SK-N-SH treated with all-trans-retinoic acid at 6 μM for 48 hours (cell line): ENCODE measurements around the gene HAP1.

Experiments
- ATAC-seq: fragments of 200-7000 bp; cut with Tn5 transposase; 3 replicates; pipeline ENCODE4 v1.9.1; 2020; ENCODE audit warnings: mild to moderate bottlenecking, moderate library complexity
- ARNTL ChIP-seq: fragments of 450-650 bp; formaldehyde crosslinking; IDR thresholded peaks from 2 replicates; pipeline ENCODE4 v1.5.0; 2020; ENCODE audit warnings: low read depth, mild to moderate bottlenecking, moderate library complexity, borderline replicate concordance
- BACH2 ChIP-seq: fragments of 250-450 bp; sonication (Bioruptor Pico); IDR thresholded peaks from 2 replicates; pipeline ENCODE4 v1.9.0; 2021; ENCODE audit warnings: mild to moderate bottlenecking, borderline replicate concordance
- CSDC2 ChIP-seq: fragments of 250-450 bp; sonication (Bioruptor Pico); IDR thresholded peaks from 2 replicates; pipeline ENCODE4 v1.5.0; 2020; ENCODE audit warnings: mild to moderate bottlenecking, moderate library complexity
- ESRRG ChIP-seq: fragments of 250-450 bp; sonication (Bioruptor Pico); IDR thresholded peaks from 2 replicates; pipeline ENCODE4 v1.6.1; 2021; ENCODE audit warnings: mild to moderate bottlenecking
- ISL1 ChIP-seq: fragments of 250-450 bp; sonication (Bioruptor Pico); IDR thresholded peaks from 2 replicates; pipeline ENCODE4 v2.1.2; 2022; ENCODE audit warnings: mild to moderate bottlenecking, moderate library complexity
- OSR1 ChIP-seq: fragments of 250-450 bp; sonication (Bioruptor Pico); IDR thresholded peaks from 2 replicates; pipeline ENCODE4 v1.8.0; 2022; ENCODE audit warnings: moderate library complexity, mild to moderate bottlenecking, inconsistent platforms
- PPARA ChIP-seq: fragments of 250-450 bp; sonication (Bioruptor Pico); IDR thresholded peaks from 2 replicates; pipeline ENCODE4 v1.5.0; 2020; ENCODE audit warnings: mild to moderate bottlenecking, borderline replicate concordance
- RARB ChIP-seq: fragments of 250-450 bp; sonication (Bioruptor Pico); IDR thresholded peaks from 2 replicates; pipeline ENCODE4 v1.8.0; 2021; ENCODE audit warnings: mild to moderate bottlenecking, moderate library complexity
- SNAI2 ChIP-seq: fragments of 250-450 bp; sonication (Bioruptor Pico); IDR thresholded peaks from 2 replicates; pipeline ENCODE4 v1.5.0; 2020; ENCODE audit warnings: mild to moderate bottlenecking, moderate library complexity
- TOX ChIP-seq: fragments of 250-450 bp; sonication (Bioruptor Pico); IDR thresholded peaks from 2 replicates; pipeline ENCODE4 v1.8.0; 2021; ENCODE audit warnings: mild to moderate bottlenecking, moderate library complexity, borderline replicate concordance
- ZFP3 ChIP-seq: fragments of 250-450 bp; sonication (Bioruptor Pico); IDR thresholded peaks from 2 replicates; pipeline ENCODE4 v1.5.0; 2020; ENCODE audit warnings: mild to moderate bottlenecking, moderate library complexity
- ZFP30 ChIP-seq: fragments of 450-650 bp; formaldehyde crosslinking; IDR thresholded peaks from 2 replicates; pipeline ENCODE4 v1.5.0; 2022; ENCODE audit warnings: mild to moderate bottlenecking, moderate library complexity
- ZNF565 ChIP-seq: fragments of 450-650 bp; formaldehyde crosslinking; conservative IDR thresholded peaks from 2 replicates; pipeline ENCODE4 v1.5.0; 2020; ENCODE audit warnings: low read depth, mild to moderate bottlenecking, moderate library complexity
- ZNF8 ChIP-seq: fragments of 450-650 bp; formaldehyde crosslinking; IDR thresholded peaks from 2 replicates; pipeline ENCODE4 v1.5.0; 2020; ENCODE audit warnings: mild to moderate bottlenecking, moderate library complexity
- TF ChIP-seq, protein P1 (sequence below): fragments of 250-450 bp; sonication (Bioruptor Pico); IDR thresholded peaks from 2 replicates; pipeline ENCODE4 v1.8.0; 2020; ENCODE audit warnings: mild to moderate bottlenecking, moderate library complexity, borderline replicate concordance
- TF ChIP-seq, protein P2 (sequence below): fragments of 250-450 bp; sonication (Bioruptor Pico); IDR thresholded peaks from 2 replicates; pipeline ENCODE4 v1.5.1; 2021; ENCODE audit warnings: mild to moderate bottlenecking, moderate library complexity
- TF ChIP-seq, protein P3 (sequence below): fragments of 250-450 bp; sonication (Bioruptor Pico); IDR thresholded peaks from 2 replicates; pipeline ENCODE4 v1.5.0; 2020; ENCODE audit warnings: mild to moderate bottlenecking, moderate library complexity
- TF ChIP-seq, protein P4 (sequence below): fragments of 250-450 bp; sonication (Bioruptor Pico); IDR thresholded peaks from 2 replicates; pipeline ENCODE4 v1.8.0; 2021; ENCODE audit warnings: low read depth, mild to moderate bottlenecking, moderate library complexity, borderline replicate concordance

Gene HAP1

DNA sequence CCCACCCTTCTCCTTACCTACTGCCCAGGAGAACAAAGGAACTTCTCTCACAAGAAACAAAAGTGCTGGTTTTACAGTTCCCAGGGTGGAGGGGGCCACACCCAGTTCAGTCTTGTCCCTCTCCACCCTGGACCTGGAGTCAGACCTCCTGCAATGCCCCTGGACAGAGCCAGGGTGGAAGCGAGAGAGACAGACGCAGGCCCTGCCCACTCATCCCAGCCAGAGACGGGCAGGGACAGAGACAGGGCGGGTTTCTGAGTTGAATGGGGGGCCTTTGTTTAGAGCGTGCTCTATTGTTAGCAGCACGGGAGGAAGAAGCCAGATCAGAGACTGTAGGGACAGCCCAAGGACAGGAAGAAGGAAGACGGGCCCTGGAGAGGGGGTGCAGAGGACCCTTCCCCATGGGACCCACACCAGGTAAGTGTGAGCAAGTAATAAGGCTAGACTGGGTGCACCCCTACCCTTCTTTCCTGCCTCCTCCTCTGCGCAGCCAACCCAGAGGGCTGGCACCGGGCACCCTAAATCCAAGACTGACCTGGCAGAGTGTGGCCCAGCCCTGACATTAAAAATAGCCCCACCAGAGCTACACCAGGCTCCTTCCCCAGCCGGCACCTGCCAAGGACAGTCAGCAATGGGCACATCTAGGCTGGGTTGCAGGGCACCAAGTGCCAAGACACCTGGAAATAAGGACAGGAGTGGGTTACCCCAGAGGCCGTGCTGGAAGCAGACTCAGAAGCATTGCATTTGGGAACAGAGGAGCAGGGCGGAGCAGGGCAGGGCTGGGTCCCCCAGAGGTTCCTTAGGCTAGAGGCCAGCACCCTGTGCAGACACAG, 41.2 kb upstream of the HAP1 start:
- ATAC-seq, result no peak

DNA sequence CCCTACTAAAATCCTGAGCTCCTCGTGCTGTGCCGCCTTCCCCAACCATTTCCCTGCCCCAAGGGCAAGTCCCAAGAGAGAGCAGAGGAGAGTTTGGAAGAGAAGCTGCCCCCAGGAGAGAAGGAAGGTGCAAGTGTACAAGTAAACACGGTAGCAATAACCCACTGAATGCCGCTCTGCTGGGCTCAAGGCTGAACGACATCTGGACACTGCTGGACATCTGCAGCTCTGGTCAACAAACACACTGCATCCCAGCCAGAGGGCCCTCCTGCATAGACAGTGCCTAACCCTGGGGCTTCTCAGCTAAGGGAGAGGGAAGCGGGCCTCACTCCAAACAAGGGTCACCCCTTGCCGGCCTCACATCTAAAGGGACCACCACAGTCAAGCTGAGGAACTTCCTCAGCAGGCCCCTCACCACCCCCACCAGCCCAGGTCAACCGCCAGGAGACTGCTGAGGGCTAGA, 39.3 kb upstream of the HAP1 start:
- TF ChIP-seq, protein P1, sequence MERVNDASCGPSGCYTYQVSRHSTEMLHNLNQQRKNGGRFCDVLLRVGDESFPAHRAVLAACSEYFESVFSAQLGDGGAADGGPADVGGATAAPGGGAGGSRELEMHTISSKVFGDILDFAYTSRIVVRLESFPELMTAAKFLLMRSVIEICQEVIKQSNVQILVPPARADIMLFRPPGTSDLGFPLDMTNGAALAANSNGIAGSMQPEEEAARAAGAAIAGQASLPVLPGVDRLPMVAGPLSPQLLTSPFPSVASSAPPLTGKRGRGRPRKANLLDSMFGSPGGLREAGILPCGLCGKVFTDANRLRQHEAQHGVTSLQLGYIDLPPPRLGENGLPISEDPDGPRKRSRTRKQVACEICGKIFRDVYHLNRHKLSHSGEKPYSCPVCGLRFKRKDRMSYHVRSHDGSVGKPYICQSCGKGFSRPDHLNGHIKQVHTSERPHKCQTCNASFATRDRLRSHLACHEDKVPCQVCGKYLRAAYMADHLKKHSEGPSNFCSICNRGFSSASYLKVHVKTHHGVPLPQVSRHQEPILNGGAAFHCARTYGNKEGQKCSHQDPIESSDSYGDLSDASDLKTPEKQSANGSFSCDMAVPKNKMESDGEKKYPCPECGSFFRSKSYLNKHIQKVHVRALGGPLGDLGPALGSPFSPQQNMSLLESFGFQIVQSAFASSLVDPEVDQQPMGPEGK (CRISPR knock-in tag), result no peak
- TF ChIP-seq, protein P2, sequence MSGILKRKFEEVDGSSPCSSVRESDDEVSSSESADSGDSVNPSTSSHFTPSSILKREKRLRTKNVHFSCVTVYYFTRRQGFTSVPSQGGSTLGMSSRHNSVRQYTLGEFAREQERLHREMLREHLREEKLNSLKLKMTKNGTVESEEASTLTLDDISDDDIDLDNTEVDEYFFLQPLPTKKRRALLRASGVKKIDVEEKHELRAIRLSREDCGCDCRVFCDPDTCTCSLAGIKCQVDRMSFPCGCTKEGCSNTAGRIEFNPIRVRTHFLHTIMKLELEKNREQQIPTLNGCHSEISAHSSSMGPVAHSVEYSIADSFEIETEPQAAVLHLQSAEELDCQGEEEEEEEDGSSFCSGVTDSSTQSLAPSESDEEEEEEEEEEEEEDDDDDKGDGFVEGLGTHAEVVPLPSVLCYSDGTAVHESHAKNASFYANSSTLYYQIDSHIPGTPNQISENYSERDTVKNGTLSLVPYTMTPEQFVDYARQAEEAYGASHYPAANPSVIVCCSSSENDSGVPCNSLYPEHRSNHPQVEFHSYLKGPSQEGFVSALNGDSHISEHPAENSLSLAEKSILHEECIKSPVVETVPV (CRISPR knock-in tag), result no peak
- TF ChIP-seq ZFP3 (CRISPR knock-in tag) (no peak), BACH2 (CRISPR knock-in tag) (no peak), ESRRG (CRISPR knock-in tag) (no peak)
- TF ChIP-seq, protein P3, sequence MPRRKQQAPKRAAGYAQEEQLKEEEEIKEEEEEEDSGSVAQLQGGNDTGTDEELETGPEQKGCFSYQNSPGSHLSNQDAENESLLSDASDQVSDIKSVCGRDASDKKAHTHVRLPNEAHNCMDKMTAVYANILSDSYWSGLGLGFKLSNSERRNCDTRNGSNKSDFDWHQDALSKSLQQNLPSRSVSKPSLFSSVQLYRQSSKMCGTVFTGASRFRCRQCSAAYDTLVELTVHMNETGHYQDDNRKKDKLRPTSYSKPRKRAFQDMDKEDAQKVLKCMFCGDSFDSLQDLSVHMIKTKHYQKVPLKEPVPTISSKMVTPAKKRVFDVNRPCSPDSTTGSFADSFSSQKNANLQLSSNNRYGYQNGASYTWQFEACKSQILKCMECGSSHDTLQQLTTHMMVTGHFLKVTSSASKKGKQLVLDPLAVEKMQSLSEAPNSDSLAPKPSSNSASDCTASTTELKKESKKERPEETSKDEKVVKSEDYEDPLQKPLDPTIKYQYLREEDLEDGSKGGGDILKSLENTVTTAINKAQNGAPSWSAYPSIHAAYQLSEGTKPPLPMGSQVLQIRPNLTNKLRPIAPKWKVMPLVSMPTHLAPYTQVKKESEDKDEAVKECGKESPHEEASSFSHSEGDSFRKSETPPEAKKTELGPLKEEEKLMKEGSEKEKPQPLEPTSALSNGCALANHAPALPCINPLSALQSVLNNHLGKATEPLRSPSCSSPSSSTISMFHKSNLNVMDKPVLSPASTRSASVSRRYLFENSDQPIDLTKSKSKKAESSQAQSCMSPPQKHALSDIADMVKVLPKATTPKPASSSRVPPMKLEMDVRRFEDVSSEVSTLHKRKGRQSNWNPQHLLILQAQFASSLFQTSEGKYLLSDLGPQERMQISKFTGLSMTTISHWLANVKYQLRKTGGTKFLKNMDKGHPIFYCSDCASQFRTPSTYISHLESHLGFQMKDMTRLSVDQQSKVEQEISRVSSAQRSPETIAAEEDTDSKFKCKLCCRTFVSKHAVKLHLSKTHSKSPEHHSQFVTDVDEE, result no peak
- ATAC-seq, result no peak

More for the DNA sequence above, 41.2 kb upstream of the HAP1 start:
- no peak for TF ChIP-seq ZNF8 (CRISPR knock-in tag)
- no peak for TF ChIP-seq ZNF565 (CRISPR knock-in tag)
- TF ChIP-seq, protein P2 (CRISPR knock-in tag), result no peak
- no peak for TF ChIP-seq SNAI2 (CRISPR knock-in tag)
- TF ChIP-seq ISL1, result no peak
- TF ChIP-seq PPARA (CRISPR knock-in tag), result no peak
- TF ChIP-seq RARB (CRISPR knock-in tag), result no peak
- TF ChIP-seq TOX (CRISPR knock-in tag), result no peak
- TF ChIP-seq ESRRG (CRISPR knock-in tag), result no peak
- TF ChIP-seq, protein P3, result no peak
- TF ChIP-seq ARNTL (CRISPR knock-in tag), result no peak

DNA sequence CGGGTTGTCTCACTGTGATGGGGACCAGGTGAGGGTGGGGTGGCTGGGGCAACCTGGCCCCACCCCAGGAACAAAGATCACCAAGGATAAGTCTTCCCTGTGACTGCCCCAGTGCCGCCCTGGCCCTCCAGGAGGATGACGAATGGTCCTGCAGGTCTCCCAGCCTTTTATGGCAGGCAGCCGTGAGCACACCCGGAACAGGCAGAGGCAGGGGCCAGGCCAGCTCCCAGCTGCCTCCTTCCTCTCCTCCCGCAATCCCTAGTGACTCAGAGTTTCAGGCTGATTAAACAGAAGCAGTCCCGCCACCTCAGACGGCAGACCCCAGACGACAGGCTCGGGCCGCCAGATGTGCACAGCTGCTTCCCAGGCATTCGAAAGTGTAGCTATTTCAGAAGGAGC, 38.7 kb upstream of the HAP1 start:
- TF ChIP-seq CSDC2 (CRISPR knock-in tag) (no peak), TOX (CRISPR knock-in tag) (no peak), RARB (CRISPR knock-in tag) (no peak), ZFP3 (CRISPR knock-in tag) (no peak), OSR1 (no peak), BACH2 (CRISPR knock-in tag) (no peak), ZFP30 (CRISPR knock-in tag) (no peak), SNAI2 (CRISPR knock-in tag) (no peak), ARNTL (CRISPR knock-in tag) (no peak)
- TF ChIP-seq, protein P1 (CRISPR knock-in tag), result no peak
- TF ChIP-seq, protein P4, sequence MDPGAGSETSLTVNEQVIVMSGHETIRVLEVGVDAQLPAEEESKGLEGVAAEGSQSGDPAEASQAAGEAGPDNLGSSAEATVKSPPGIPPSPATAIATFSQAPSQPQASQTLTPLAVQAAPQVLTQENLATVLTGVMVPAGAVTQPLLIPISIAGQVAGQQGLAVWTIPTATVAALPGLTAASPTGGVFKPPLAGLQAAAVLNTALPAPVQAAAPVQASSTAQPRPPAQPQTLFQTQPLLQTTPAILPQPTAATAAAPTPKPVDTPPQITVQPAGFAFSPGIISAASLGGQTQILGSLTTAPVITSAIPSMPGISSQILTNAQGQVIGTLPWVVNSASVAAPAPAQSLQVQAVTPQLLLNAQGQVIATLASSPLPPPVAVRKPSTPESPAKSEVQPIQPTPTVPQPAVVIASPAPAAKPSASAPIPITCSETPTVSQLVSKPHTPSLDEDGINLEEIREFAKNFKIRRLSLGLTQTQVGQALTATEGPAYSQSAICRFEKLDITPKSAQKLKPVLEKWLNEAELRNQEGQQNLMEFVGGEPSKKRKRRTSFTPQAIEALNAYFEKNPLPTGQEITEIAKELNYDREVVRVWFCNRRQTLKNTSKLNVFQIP (CRISPR knock-in tag), result no peak
- ATAC-seq, result peak; percentile 68
